IPS DF 4.7 (cell line): ENCODE measurements around the gene TOMM34.

ENCODE experiments used
- DNase-seq: peaks from one replicate; pipeline ENCODE4 v3.0.0-alpha.2; 2013; ENCODE audit warnings: low spot score; ENCODE audit errors: extremely low read depth

TOMM34 gene, protein sequence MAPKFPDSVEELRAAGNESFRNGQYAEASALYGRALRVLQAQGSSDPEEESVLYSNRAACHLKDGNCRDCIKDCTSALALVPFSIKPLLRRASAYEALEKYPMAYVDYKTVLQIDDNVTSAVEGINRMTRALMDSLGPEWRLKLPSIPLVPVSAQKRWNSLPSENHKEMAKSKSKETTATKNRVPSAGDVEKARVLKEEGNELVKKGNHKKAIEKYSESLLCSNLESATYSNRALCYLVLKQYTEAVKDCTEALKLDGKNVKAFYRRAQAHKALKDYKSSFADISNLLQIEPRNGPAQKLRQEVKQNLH

GRCh38 chr20:44960103-44960852 is at the start of gene TOMM34:
Gene TOMM34, minus strand, starts transcription at chr20:44960397. Its CDS starts 64 bp downstream, at chr20:44960333.
- peak; percentile 41 for DNase-seq

GRCh38 chr20:45008521-45009049 is 48.4 kb upstream of the TOMM34 start:
- no peak for DNase-seq

- DNase-seq = no peak
Measured at GRCh38 chr20:44997668-44998067, 37.5 kb upstream of the TOMM34 start.

GRCh38 chr20:44997171-44997570 is 37.0 kb upstream of the TOMM34 start:
- DNase-seq = no peak

- DNase-seq = no peak
Measured at GRCh38 chr20:44993343-44993742, 33.1 kb upstream of the TOMM34 start.

DNA sequence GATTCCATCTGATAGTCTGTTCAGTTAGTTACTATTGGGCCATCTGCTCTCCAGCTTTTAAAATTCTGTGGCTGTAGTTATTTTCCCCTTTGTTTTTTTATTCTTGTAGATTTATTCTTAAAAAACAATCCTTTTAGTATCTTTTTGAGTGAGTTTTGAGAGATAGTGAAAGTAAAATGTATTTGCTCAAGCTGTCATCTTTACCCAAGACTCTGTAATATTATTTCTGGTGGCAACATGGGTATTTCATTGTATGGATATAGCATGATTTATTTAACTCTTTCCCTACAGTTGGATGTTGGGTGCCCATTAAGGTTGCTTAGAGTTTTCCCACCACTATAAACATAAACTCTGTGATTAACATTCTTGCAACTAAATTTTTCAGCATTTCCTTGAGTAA is 30.8 kb upstream of the TOMM34 start:
- no peak for DNase-seq

- DNase-seq = no peak
Measured at GRCh38 chr20:44990425-44990824, 30.2 kb upstream of the TOMM34 start.

- no peak for DNase-seq
Measured at GRCh38 chr20:44988631-44989171, 28.5 kb upstream of the TOMM34 start.

- no peak for DNase-seq
Measured at GRCh38 chr20:44983093-44983674, 23.0 kb upstream of the TOMM34 start.

DNA sequence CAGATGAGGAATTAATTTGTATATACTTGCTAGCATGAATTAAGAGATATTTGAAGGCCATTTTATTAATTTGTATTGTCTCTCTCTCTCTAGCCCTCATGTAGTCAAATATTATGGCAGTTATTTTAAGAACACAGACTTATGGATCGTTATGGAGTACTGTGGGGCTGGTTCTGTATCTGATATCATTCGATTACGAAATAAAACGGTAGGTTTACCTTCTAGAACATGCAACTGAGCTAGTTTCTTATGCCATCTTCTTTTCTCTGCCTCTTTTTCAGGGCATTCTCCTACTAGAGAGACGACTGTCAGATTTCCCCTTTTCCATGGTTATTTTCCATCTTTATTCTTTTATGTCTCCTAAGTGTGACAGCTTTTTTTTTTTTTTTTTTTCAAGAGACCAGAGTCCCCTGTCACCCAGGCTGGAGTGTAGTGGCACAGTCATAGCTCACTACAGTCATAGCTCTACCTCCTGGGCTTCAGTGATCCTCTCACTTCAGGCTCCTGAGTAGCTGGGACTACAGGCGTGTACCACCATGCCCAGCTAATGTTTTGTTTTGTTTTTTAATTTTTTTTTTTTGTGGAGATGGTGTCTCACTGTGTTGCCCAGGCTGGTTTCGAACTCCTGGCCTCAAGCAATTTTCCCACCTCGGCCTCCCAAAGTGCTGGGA is 21.7 kb upstream of the TOMM34 start:
- DNase-seq = no peak

DNA sequence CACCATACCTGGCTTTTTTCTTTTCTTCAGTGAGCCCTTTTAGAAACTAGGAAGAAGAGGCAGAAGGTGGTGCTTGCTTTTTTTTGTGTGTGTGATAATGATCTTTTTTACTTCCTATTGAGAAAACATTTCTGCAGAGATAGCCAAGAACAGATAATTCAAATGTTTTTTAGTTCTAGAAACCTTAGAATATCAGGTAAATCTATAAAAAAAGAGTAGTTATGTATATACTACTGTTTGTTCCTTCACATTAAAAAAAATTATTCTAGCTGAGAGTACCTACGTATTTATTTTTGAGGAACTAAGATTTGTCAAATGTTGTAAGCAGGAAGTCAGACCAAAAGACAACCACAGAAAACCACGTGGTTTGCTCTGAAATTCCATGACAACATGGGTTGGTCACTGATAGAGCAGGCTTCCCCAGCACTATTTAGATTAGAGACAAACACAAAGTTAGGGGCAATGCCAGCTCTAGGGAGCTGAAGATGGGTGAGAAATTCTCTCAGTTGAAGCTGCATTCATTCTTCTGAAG is 19.0 kb upstream of the TOMM34 start:
- DNase-seq = no peak

GRCh38 chr20:44976698-44977097 is 16.5 kb upstream of the TOMM34 start:
- DNase-seq = no peak

DNA sequence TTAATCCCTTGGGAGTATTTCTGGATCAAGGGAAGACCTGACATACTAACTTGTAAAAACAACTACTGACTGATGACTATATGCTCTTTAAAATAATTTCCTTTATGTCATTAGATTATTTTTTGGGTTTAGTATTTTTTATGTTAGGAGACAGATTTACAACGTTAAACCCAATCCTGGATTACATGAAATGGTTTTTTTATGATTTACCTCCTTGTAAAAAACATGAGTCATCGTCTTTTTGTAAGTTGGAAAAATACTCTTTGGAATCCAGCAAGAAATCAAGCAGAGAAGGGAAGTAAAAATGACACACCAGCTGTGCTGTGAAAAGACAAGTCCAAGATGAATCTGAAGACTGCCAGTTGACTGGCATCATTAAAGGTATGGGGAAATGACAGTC is 12.9 kb upstream of the TOMM34 start:
- DNase-seq = no peak

DNA sequence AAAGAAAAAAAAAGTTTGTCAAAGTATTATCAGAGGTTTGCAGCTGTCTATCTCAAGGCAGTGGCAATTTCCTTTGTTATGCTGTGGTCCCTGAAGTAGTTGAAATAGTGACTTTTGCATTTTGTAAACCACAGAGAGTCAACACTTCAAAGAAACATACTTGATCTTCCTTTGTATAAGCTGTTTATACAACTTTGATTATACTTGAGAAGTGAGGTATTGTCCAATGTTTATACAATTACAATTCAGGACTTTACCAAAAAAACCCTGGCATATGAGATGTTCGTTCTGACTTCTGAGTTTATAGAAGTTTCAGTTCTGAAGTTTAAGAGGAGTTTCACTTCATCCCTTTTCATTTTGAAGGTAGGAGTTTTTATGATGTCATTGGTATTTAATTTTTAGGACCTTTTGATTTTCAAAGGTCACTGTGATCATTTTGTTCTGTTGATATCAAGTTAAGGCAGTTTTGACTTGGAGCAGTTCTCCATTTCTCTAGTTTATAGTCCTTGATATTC is 10.1 kb upstream of the TOMM34 start:
- DNase-seq = no peak

DNA sequence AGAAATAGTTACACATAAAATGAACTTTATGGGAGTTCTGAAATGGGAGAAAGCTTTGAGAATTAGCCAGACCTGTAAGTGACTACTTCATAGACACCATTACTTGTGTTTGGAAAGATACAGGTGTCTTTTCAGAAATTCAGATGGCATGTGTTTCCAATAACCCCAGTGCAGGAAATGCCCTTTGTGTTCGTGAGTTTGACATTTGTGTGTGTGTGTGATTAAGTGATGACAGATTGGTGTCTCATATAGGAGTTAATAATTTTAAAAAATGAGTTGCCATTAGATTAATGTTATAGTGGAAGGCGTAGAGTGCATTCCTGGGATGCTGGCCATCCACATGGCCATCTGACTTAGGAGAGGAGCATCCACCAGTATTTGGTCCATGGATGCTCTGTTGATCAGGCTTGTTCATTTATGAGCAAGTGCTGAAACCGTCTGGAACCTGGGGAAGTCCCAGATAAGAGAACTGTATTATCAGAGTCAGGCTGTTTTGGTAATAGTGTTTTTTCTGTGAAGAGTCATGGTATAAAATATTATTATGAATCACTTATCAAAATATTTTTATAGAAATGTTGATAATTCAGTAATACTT is 9.2 kb upstream of the TOMM34 start:
- no peak for DNase-seq

- DNase-seq = no peak
Measured at GRCh38 chr20:44967207-44967807, 7.1 kb upstream of the TOMM34 start.

- DNase-seq = peak; percentile 72
Measured at GRCh38 chr20:44966030-44966961, 6.1 kb upstream of the TOMM34 start, which contains the start of gene STK4. Gene STK4, plus strand, starts transcription at chr20:44966512. Its CDS starts 57 bp downstream, at chr20:44966569.

DNA sequence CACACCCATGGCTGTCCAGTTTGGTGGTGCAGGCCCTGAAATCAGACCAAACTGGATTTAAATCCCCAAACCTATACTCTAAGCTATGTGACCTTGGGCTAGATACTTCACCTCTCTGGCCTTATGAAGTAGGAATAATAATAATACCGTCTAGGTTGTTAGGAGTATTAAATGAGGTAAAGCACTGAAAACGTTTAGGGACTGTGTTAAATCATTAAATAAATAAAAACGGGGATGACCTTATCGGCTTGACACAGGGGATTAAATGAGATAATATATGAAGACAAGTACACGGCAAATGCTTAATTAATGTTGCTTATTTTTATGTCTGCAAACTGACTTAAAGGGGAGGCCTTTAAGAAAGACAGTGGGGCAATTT is 5.4 kb upstream of the TOMM34 start:
- no peak for DNase-seq
